HG03097 (cell line): ENCODE data around the gene NAA80.
A peak's percentile ranks its signal among the peaks of the same experiment; 100 is the strongest.
"Not testable (repeated sequence)": the region's sequence is repeated elsewhere in the genome, so short reads cannot be mapped to it uniquely, and the experiment has no call there.

Experiments
- ATAC-seq: cut with Tn5 transposase; IDR thresholded peaks from one replicate; pipeline ENCODE4 v1.9.1; 2021; ENCODE audit not compliant: unreplicated experiment, low FRiP score

NAA80 gene

GRCh38 chr3:50272911-50273688, 26.1 kb downstream of the NAA80 start:
- ATAC-seq: peak; percentile 81

- not testable (repeated sequence) for ATAC-seq
Observed at GRCh38 chr3:50272538-50272910, 26.7 kb downstream of the NAA80 start.

DNA sequence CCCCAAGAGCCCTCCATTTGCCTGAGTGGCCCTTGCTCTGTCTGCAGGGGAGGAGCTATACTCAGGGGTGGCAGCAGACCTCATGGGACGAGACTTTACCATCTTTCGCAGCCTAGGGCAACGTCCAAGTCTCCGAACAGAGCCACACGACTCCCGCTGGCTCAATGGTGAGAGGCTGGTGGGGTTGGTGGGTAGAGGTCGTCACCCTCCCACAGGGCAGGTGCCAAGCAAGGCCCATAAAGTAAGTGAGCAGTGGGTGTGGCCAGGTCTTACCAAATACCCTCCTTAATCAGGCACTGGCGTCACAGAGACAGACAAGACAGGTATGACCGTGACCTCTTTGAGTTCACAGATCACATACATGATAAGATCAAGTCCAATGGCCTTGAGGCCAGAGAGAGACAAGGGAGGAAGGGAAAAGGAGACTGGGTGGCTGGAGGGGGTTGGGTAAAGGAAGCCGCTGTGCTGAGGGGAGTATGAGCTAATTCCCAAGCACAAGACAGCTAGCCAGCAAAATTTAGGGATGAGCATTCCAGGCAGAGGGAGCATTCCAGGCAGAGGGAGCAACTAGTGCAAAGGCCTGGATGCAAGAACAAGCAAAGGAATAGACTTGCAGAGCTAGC, 27.8 kb downstream of the NAA80 start:
- no peak for ATAC-seq

DNA sequence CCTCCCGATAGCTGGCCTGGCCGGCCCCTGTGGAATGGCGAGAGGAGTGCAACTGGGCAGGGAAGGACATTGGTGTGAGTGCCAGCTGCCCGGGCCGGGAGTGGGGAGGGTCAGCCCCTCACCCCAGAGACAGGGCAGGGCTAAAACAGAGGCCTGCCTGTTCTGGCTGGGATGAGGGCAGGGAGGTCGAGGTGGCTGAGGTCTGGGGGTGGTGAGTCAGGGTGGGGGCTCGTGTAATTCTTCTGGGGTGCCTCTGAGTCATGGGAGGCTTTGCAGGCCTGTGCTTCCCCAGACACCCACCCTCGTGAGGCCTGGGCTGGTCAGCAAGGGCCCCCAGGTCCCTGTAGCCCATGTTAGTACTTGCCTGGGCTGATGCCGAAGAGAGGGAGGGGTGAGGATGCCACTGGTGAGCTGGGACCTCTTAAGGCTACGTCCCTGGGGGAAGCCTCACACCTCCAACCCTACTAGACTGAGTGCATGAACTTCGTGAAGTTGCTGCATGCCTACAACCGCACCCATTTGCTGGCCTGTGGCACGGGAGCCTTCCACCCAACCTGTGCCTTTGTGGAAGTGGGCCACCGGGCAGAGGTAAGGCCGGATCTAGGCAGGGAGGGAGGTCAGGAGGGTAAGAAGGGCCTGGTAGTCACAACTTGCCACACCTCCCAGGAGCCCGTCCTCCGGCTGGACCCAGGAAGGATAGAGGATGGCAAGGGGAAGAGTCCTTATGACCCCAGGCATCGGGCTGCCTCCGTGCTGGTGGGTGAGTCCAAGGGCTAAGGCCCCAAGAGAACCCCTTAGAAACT, 28.6 kb downstream of the NAA80 start:
- no peak for ATAC-seq

- no peak for ATAC-seq
Observed at GRCh38 chr3:50269977-50270413, 29.2 kb downstream of the NAA80 start.

DNA sequence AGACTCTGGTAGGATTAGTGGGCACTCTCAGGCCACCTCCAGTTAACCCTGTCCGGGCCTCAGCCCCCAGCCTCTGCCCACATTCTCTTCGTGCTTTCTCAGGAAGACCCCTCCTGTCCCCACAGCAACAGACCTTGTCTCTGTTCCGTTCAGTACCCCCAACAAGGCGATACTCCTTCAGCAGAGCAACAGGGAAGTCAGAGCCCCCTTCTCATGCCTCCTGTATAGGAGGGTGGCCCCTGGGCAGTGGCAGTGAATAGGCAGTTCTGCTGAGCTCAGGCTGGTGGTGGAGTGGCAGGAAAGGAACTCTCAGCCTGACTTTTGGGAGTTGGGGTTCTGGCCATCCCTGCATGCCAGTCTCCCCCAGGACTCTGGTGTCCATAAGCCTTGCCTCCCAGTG, 29.7 kb downstream of the NAA80 start:
- ATAC-seq: no peak

DNA sequence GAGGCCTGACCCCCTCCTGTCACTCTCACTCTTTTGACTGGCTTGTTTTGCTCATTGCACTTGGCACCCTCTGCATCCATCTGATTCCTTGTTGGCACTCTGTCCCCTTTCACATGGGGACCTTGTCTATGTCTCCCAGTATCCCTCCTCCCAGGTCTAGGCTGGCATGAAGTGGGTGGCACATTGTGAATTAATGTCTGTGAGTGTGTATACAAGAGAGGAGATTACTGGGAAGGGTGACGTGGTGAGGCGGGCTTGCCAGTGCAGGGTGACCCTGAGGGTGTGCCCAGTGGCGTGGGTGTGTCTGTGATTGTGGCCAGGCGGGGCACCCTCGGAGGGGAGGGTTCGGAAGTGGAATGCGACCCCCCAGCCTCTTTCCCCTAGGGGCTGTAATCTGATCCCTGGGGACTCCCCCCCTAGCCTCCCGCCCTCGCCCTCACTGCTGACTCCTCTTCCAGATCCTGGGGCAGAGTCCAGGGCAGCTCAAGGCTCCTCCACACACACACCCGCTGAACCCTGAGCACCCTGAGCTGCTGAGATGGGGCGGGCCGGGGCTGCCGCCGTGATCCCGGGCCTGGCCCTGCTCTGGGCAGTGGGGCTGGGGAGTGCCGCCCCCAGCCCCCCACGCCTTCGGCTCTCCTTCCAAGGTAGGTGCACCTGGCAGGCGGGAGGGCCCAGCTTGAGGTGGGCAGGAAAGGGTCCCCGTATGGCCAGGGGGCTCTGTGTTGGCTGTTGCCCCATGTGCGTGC, 30.3 kb downstream of the NAA80 start, which contains the start of gene SEMA3B:
SEMA3B (plus strand) TSS at position 445 of the 749 bp plus-strand sequence; CDS start at position 539, 94 bp downstream.
- no peak for ATAC-seq

DNA sequence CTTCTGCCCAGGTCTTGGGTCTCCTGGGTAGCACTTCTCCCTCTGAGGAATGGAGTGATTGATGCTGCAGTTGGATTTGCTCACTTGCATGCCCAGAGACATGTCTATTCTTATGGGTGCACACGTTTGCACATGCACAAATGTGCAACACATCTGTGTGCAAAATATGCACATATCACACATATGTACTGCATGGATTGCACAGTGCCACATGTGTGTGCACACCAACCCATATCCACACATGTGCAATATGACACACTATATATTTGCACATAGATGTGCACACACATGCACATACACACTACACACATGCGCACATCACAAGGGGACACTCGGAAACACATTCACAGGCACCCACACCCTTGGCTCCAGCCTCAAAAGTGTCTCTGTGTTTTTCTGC, 30.9 kb downstream of the NAA80 start:
- ATAC-seq: no peak

- no peak for ATAC-seq
Observed at GRCh38 chr3:50267280-50267913, 31.8 kb downstream of the NAA80 start.

- ATAC-seq: no peak
Observed at GRCh38 chr3:50266836-50267235, 32.4 kb downstream of the NAA80 start.

- ATAC-seq: no peak
Observed at GRCh38 chr3:50266017-50266416, 33.2 kb downstream of the NAA80 start.

- no peak for ATAC-seq
Observed at GRCh38 chr3:50265571-50265970, 33.6 kb downstream of the NAA80 start.

DNA sequence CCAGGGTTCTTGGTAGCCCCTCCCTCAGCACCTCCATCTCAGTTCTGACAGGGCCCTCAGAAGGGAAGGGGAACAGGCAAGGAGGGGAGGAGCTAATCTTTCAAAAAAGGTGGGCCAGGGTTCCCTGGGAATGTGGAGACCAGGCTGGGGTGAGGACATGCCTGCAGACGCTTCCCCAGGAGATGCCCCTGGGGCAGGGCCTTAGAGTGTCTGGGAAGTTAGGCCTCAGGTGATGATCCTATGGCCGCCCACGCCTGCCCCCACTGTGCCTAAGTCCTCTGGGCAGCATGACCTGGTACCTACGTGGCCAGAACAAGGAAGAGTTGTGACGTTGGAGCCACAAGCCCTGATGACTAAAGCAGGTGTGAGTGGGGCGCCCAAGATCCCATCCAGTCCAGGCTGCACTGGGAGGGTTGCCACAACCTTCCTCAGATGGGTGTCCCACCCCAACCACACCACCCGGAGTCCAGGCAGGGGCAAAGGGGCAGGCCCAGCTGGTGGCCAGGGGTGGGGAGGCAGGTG, 34.2 kb downstream of the NAA80 start:
- ATAC-seq: no peak

GRCh38 chr3:50264383-50264963, 34.7 kb downstream of the NAA80 start:
- no peak for ATAC-seq

GRCh38 chr3:50263478-50264382, 35.5 kb downstream of the NAA80 start:
- no peak for ATAC-seq

DNA sequence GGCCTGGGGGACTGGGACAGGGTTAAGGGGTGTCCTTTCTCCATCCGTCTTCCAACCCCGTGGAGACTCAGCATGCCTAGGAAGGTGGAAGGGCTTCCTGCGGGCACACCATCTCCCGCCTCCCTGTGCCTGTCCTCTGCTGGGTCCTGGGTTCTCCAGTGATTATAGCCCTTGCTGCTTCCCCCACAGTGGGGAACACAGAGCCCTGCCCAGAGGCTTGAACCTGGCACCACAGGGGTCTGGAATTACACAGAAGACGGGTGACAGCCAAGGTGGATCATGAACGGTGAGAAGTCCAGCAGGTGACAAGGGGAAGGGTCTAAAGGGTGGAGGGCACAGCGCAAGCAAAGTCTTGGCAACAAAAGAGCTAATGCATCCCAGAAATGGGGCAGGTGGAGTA, 36.4 kb downstream of the NAA80 start:
- ATAC-seq: no peak

DNA sequence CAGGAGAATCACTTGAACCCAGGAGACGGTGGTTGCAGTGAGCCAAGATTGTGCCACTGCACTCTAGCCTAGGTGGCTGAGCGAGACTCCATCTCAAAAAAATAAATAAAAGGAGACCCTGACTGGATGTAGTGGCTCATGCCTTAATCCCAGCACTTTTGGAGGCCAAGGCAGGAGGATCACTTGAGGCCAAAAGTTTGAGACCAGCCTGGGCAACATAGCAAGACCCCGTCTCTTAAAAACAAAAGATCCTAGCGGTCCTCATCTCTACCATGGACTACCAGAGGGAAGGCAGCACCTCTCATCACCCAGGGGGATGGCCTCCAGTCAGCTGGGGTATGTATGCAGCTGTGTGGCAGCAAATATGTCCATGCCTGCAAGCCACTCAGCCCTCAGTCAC, 37.0 kb downstream of the NAA80 start:
- ATAC-seq: not testable (repeated sequence)

DNA sequence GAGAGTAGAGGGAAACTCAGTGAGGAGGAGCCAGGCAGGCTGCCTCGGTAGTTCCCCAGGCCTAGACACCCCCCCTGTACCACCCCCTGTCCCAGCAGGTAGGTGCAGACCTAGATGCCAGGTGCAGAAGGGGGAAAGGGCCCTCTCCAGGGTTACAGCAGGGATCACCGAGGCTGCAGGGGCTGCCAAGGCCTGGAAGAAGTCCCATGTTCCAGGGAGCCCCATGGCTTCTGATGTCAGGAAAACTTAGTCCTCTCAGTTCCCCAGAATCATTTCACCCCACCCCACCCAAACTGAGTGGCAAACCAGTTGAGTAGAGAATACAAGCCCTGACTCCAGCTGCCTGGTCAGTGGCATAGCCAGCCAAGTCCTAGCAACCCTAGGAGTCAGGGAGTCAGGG, 37.7 kb downstream of the NAA80 start:
- no peak for ATAC-seq
